C4-2B (cell line): ENCODE results near the gene TMEM11.

ENCODE experiments used
- H3K27ac ChIP-seq: fragments of 450-650 bp; 2 replicates; pipeline ENCODE4 v1.5.1; 2017
- CTCF ChIP-seq: fragments of 450-650 bp; conservative IDR thresholded peaks from 2 replicates; pipeline ENCODE4 v1.5.1; 2017; ENCODE audit warnings: mild to moderate bottlenecking
- ZFX ChIP-seq: fragments of 450-650 bp; IDR thresholded peaks from 2 replicates; pipeline ENCODE4 v1.6.1; 2017

TMEM11 gene

GRCh38 chr17:21189361-21189760 is 24.6 kb downstream of the TMEM11 start:
- no peak for TF ChIP-seq CTCF
- no peak for TF ChIP-seq ZFX
- H3K27ac ChIP-seq, result no peak overlapping the region

- no peak overlapping the region for H3K27ac ChIP-seq
- TF ChIP-seq ZFX (no peak), CTCF (no peak)
These were observed 27.4 kb downstream of the TMEM11 start for GRCh38 chr17:21186399-21187187.

GRCh38 chr17:21185061-21185460 is 28.9 kb downstream of the TMEM11 start:
- TF ChIP-seq CTCF (no peak), ZFX (no peak)

GRCh38 chr17:21184570-21184969 is 29.4 kb downstream of the TMEM11 start:
- H3K27ac ChIP-seq, result no peak overlapping the region
- no peak for TF ChIP-seq CTCF
- no peak for TF ChIP-seq ZFX

More at GRCh38 chr17:21185061-21185460, 28.9 kb downstream of the TMEM11 start:
- H3K27ac ChIP-seq, result no peak overlapping the region

- TF ChIP-seq CTCF (no peak), ZFX (no peak)
These were observed 30.5 kb downstream of the TMEM11 start for GRCh38 chr17:21183468-21183867.

GRCh38 chr17:21177854-21178600 is 35.9 kb downstream of the TMEM11 start:
- TF ChIP-seq CTCF (no peak), ZFX (no peak)
- H3K27ac ChIP-seq, result no peak overlapping the region

More at GRCh38 chr17:21183468-21183867, 30.5 kb downstream of the TMEM11 start:
- no peak overlapping the region for H3K27ac ChIP-seq

GRCh38 chr17:21177401-21177800 is 36.6 kb downstream of the TMEM11 start:
- TF ChIP-seq CTCF (no peak), ZFX (no peak)
- no peak overlapping the region for H3K27ac ChIP-seq
